HG02571 (cell line): ENCODE results near the gene IL7R.
"Not testable (repeated sequence)": the region's sequence is repeated elsewhere in the genome, so short reads cannot be mapped to it uniquely, and the experiment has no call there.

ENCODE experiments used
- ATAC-seq: cut with Tn5 transposase; IDR thresholded peaks from one replicate; pipeline ENCODE4 v1.9.1; 2021; ENCODE audit warnings: mild to moderate bottlenecking, moderate library complexity; ENCODE audit not compliant: unreplicated experiment

The IL7R gene

DNA sequence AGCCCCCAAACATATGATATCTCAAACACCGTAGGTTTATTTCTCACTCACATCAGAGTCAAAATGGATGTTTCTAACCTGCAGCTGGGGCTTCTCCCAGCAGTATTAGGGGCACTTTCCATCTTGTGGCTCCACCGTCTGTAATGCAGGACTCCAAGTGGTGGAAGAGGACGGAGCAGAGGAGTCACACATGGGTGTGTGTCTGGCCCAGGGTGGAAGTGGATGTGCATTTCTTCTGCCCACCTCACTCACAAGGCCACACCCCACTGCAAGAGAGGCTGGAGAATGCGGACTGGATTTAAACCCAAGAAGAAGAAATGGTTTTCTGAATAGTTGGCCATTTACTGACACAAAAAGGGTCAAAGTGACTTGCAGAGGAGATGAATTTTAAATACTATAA, 13.9 kb downstream of the IL7R start:
- no peak for ATAC-seq

DNA sequence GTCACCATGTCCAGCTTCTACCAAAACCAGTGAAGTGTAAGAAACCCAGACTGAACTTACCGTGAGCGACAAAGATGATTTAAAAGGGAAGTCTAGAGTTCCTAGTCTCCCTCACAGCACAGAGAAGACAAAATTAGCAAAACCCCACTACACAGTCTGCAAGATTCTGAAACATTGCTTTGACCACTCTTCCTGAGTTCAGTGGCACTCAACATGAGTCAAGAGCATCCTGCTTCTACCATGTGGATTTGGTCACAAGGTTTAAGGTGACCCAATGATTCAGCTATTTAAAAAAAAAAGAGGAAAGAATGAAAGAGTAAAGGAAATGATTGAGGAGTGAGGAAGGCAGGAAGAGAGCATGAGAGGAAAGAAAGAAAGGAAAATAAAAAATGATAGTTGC, 19.8 kb downstream of the IL7R start:
- ATAC-seq = no peak

DNA sequence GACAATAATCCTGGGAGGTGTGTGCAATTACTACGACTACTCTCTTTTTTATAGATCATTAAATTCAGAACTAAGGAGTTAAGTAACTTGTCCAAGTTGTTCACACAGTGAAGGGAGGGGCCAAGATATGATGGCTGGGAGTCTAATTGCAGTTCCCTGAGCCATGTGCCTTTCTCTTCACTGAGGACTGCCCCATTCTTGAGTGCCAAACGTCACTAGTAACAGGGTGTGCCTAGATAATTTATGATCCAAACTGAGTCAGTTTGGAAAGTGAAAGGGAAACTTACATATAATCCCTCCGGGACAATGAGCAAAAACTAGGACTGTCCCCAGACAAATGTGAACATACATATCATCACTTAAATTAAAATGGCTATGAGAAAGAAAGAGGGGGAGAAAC, 20.2 kb downstream of the IL7R start:
- no peak for ATAC-seq

DNA sequence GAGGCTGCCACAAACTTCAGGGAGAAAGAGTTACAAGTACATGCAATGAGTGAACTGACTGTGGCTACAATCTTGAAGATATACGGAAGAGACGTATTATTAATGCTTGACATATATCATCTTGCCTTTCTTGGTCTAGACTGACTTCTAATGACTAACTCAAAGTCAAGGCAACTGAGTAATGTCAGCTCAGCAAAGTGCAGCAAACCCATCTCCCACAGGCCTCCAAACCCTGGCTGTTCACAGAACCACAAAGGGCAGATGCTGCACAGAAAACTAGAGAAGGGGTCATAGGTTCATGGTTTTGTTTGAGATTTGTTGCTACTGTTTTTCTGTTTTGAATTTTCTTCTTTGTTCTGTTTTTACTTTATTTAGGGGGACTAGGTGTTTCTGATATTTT, 21.0 kb downstream of the IL7R start:
- no peak for ATAC-seq

DNA sequence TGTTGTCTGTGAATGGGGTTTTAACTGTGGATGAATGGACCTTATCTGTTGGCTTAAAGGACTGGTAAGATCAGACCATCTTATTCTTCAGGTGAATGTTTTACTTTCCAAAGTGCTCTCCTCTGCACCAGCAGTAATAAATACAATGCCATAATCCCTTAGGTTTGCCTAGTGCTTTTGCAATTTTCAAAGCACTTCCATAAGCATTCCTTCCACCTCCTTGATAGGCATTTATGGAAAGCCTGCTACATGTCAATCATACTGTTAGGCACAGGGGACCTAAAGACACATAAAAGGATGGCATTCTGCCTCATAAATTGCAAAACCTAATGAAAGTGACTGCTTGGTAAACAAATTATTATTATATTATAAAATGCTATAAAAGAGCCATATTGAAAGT, 21.4 kb downstream of the IL7R start:
- ATAC-seq = no peak

DNA sequence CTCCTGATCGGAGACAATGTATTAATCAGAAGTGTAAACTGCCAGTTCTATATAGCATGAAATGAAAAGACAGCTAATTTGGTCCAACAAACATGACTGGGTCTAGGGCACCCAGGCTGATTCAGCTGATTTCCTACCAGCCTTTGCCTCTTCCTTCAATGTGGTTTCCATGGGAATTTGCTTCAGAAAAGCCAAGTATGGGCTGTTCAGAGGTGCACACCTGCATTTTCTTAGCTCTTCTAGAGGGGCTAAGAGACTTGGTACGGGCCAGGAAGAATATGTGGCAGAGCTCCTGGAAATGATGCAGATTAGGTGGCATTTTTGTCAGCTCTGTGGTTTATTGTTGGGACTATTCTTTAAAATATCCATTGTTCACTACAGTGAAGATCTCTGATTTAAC, 22.4 kb downstream of the IL7R start:
- no peak for ATAC-seq

DNA sequence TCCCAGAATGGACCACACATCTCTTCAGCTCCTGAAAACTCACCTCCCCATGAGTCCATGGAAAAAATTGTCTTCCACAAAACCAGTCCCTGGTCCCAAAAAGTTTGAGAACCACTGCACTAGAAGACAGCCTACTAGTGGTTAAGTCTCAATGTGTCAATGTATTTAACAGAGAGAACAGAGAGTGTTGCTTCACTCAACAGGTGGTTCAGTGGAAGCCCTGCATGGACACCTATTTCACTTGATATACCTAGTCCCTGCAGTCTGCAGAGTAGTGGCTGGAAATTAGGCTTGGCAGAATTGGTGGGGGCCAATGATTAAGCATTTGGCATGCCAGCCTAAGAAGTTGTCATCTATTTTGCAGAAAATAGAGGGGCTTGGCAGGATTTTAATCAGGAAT, 23.0 kb downstream of the IL7R start:
- no peak for ATAC-seq

DNA sequence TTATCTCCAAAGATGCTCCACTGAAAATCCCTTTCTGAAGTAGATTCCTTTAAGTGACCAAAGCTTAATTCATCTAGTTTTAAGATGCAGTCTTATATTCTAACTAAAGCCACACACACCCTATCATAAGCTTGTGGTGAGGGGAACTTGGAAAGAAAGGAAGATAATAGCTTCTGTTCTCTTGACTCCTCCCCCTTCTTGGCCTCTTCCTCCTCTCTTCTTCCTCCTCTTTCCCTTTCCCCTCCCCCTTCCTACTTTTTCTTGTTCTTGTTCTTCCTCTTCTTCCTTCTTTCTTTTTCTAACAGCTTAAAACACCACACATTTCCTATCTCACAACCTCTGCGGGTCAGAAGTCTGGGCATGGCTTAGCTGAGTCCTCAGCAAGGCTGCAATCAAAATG, 23.5 kb downstream of the IL7R start:
- ATAC-seq = no peak

DNA sequence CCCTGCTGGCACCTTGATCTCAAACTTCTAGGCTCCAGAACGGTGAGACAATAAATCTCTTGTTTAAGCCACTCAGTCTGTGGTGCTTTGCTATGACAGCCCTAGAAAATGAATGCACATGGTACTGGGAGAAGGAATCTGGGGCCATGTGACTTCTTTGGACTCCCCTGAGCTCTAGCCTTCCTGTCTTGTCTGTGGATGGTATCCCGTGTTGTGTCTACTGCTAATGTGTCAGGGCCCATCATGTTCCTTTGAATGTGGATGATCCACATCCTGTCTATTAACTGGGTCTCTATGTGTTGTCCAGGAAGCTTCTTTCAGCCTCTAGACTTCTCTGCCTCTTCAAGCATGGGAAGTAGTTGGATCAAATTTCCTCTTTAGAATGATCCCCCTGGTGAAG, 25.1 kb downstream of the IL7R start:
- ATAC-seq = no peak

DNA sequence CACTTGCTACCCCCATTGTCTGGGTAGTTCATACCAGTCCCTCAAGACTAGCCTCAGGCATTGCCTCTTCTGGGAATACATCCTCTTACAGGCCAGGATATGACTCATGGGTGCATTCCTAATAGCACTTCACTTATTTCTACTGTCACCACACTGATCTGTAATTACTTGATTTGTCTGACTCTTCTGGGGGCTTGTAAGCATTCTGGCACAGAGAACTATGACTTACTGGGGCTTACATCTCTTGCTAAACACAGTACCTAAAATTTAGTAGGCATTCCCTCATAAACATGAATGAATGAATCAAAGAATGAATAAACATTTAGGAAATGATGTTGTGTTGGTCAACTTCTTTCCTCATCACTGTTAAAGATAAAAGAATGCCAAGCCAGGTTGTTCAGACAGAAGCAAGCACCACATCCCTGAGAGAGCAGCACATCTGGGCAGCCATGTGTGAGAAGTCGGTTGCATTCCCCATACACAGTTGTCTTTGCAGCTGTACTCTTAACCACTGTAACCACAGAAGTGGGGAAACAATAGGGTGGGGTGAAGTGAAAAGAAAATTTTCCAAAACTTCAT, 27.6 kb downstream of the IL7R start:
- no peak for ATAC-seq

DNA sequence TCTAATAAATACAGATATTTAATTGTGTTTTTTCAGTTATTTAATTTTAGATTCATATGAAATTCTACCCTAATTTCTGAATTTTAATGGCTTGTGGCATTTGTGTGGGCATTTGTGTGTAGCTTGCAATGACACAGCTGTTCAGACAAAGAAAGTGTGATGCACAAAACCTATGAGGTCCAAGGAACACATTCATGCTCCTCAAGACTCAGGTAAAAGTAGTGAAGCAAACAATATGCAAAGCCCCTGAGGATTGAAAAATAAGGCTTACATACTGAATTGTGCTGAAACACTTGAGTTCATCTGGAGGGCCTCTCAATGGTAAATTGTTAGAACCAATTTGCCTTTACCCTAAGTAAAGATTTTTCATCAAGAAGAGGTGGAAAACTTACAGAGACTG, 28.1 kb downstream of the IL7R start:
- no peak for ATAC-seq

DNA sequence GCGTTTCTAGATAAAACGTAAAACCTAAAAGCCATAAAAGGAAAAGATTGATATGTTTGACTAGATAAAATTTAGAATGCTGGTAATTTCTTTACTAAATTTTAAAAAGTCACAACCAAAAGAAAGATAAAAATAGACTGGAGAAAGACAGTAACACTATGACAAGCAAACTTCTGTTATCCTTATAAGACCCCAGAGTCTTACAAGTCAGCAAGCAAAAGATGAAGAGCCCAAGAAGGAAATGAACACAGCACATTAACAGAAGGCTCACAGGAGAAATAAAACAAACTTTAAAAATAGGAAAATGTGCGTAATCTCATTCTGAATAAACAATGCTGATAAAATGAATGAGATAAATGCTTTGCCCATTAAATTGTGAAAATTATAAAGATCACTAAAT, 29.7 kb downstream of the IL7R start:
- ATAC-seq = no peak

DNA sequence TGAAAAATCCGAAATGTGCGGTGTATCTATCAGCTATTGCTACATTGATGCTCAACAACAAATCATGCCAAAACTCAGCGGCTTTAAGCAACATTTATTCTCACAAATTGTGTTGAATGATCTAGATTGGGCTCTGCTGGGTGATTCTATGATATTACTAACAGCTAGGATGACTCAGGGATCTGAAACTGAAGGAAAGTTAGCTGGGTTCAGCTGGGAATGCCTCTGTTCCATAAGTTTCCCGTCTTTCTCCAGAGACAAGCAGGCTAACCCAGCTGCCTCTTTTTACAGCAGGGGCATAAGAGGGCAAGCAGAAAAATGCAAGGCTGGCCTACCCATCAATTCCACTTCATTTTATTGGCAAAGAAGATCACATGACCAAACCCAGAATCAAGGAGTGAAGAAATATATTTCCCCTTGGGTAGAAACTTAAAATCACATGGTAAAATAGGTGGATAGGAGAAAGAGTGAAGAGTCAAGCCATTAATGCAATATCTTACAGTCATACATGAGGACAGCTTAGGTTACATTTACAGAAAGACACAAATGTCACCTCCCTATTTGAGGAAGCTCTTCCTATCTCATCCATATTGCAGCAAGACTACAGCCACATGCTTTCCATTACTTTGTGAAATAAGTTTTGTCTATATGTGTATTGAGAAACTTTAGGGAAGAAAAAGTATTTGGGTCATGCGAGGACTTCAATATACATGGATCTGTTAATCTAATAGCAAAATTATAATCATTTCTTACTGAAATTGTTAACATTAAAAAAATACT, 30.8 kb downstream of the IL7R start:
- ATAC-seq = no peak

DNA sequence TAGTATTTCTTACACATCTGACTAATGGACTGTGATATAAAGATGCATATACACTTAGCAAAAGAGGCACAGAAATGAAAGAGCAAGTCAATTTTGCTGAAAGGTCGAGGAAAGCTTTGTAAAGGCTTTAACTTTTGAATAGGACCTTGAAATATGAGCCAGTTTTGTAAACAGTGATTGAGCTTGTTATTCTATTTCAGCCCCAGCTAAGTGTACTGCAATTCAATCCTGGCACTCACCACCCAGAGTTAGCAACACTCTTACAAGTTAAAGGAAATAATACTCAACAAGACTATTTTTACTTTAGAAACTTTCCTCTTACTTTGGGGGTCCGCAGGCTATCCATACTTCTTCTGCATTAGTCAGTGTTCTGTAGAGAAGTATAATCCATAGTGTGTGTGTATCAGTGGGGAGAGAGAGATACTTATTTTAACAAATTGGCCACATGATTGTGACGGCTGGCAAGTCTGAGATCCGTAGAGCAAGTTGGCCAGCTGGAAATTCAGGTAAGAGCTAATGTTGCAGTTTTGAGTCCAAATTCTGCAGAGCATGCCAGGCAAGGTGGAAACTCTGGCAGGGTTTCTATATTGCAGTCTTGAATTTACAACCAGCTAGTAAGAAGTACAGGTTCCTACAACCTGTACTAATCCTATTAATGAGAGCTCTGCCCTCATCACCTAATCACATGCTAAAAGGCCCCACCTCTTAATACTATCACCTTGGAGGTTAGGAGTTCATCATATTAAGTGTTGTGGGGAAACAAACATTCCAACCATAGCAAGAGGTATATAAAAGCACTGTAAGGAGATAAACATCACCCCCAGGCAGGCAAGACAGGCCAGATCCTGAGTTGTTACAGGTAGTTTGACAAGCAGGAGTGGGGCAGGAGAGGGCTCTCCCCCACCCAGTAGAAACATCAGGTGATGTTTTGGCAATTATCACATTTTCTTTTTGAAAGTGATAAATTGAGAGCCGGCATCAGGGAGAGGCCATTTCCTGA, 33.6 kb downstream of the IL7R start:
- no peak for ATAC-seq

DNA sequence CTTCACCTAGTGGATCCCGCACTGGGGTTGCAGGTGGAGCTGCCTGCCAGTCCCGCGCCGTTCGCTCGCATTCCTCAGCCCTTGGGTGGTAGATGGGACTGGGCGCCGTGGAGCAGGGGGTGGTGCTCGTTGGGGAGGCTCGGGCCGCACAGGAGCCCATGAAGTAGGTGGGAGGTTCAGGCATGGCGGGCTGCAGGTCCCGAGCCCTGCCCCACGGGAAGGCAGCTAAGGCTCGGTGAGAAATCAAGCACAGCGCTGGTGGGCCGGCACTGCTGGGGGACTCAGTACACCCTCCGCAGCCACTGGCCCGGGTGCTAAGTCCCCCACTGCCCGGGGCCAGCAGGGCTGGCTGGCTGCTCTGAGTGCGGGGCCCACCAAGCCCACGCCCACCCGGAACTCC, 36.1 kb downstream of the IL7R start:
- not testable (repeated sequence) for ATAC-seq

DNA sequence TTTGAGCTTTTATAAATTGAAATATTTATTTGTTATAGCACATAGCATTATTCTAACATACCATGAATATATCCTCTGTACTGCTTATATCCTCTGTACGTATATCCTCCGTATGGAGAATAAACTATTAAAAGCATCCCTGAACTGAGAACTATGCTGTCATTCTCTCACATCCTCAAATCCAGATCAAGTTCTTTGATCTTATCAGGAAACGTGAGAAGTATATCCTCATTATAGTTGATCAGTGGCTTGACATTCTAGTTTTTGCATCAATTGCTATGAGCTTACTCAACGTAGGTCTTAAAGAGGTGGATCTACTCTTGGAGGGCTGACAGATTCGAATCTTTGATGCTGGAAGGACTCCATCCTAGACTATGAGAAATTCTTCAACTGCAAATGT, 37.4 kb downstream of the IL7R start:
- ATAC-seq = no peak

DNA sequence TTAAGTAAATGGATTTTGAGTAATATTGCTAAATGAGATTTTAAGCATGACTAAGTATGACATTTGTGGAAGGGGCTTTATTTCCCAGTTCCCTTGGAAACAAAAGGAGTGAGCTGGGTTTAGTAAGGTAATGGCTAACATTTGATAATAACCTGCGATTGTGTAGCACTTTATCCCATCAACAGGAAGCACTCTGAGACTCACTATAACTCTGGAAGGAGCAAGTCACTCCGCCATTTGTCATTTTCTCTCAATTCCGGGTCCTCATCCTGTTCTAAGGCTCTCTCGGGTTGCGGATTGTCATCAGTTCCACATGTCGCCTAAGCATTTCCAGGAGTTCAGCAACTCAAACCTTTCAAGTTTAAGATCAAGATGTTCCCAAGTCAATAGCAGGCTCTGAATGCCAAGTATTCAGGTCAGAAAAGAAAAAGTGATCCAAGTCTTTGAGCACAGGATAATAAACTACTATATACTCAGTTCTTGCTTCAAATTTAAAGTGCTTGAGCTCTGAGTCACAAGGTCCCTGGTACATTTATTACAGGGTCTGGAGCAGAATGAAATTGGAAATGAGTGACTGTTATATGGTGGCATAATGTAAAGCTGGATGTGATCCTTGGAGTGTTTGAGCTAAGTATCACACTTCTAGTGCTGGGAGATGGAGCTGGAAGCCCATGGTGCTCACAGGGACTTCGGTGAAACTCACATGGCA, 42.4 kb downstream of the IL7R start:
- ATAC-seq = no peak

DNA sequence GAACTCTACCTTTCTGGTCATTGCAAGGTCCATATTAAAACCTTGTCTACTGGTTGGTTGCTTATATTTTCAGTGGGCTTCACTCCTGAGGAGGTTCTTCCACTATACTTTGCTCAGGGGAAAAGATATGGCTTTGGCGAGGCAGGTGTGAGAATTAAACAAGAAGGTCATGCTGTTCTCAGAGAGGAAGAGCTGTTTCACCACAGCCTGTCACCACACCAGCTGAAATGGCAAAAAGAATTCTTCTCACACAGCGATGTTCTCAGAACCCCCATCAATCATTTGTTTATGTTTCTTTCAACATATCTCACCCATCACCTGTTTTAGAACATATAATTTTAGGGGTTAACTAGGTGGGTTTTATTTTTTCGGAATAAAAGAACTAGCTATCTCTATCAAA, 43.1 kb downstream of the IL7R start:
- no peak for ATAC-seq

DNA sequence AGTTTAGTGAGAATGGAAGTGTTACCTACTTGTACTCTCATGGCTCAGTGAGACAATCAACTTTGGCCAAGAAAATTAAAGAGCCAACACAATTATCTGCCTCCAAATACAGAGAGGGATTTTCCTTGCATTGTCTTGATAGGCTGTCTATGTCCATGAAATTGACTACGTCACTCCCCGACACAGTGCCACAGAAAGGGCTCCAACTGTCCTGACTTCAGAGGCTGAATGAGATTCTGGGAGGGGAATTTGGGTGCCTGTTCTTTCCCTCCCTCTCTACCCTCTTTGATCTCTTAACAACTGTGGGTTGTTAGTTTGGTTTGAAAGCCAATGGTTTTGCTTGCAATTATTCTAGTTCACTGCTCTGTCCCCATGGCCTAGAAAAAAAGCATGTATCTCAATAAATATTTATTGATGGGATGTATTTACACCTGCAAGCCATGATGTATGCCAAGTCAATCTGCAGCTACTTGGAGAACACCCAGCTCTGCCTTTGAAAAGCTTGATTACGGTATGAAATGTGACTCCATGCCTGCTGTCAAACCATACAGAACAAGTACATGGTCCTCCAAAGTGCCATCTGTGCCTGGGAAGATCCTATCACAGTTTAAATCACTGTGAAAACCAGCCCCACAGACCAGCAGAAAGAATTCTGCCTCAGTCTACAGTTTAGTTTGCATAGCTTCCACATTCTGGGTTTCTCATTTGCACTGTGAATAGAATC, 44.4 kb downstream of the IL7R start:
- ATAC-seq = no peak

DNA sequence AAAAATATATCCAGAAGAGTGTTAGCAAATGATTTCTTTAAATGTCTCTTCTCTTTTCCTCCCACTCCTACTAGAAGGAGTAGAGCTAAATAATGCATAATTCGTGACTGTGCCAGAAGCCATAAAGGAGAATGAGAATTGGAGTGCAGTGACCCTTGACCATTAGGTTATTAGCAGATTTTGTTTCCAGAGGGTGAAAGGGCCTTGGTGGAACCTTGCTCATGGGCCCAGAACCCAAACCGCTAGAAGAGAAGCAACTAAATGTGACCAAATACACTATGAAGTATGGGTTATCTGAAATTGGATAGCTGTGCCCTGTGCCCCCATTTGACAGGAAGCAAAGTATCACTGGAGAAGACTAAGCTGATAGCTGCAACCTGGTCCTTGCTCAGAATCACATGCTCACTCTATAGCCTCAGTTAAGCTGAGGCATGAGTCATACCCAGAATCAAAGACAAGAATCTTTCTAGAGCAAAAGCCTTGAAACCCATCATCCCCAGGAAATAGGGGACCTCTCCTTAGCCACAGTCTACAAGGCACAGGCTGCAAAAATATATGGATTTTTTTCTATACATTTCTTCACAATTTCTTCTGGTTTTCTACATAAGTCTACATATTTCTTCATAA, 45.5 kb downstream of the IL7R start:
- peak; percentile 59 for ATAC-seq
